ENCODE measurements around the gene PAK5. TPM values are rescaled to one million over a fixed set of nuclear protein-coding genes. Genes with fewer than 3 reads are reported as not detected.

Gene PAK5
- polyA plus RNA-seq, 1 donor (not counting 4 experiments of a cell fraction or from before 2014, with no cell fraction given), result not detected

DNA sequence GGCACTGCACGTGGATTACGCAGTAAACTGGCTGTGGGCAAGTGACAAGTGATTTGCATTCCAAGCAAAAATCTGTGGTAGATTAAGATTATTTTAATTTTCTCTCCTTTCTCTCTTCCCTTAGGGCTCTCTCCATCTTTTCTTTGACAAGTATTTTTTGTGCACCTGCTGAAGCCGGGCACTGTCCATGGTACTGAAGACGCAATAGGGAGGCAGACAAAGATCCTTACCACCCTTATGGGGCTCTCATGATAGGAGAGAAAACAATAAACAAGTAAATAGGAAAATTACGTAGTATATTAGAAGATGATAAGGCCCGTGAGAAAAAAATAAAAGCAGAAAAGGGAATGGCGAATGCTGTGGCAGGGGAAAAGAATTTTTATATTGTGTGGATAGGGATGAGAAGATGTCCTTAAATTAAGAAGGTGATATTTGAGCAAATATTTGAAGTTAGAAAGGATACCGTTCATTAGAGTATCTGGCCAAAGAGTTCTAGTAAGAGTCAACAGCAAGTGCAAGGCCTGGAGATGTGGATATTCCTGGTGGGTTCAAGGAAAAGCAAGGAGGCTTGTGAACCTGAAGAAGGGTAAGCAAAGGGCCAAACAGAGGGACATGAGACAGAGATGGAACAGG is 178.5 kb downstream of the PAK5 start:
- H3K4me3 ChIP-seq (ENCODE audit: control insufficient read depth in 2 of 3, extremely low read depth in 1 of 3, insufficient read depth in 2 of 3, low read depth in 1 of 3, low read length in 3 of 3), result no peak overlapping the region
- H3K9me1 ChIP-seq (ENCODE audit: control insufficient read depth, extremely low read depth, insufficient read depth, low read length), result no peaks in the 10 kb centered on the region
- dilution Hi-C loops (cut with MboI; ENCODE audit: extremely low pct_ligation_motif_present, low sequenced_read_pairs), result no loop called here
- no peaks in the 10 kb centered on the region for H3K79me2 ChIP-seq (ENCODE audit: control insufficient read depth, insufficient read depth, low read length)
- H3K9me3 ChIP-seq (ENCODE audit: control insufficient read depth, low read depth, low read length), result no peaks in the 10 kb centered on the region
- TF ChIP-seq EZH2 (IDR thresholded peaks at IDR 0.05; ENCODE audit: low read length), result no peak
- TF ChIP-seq, protein P1, sequence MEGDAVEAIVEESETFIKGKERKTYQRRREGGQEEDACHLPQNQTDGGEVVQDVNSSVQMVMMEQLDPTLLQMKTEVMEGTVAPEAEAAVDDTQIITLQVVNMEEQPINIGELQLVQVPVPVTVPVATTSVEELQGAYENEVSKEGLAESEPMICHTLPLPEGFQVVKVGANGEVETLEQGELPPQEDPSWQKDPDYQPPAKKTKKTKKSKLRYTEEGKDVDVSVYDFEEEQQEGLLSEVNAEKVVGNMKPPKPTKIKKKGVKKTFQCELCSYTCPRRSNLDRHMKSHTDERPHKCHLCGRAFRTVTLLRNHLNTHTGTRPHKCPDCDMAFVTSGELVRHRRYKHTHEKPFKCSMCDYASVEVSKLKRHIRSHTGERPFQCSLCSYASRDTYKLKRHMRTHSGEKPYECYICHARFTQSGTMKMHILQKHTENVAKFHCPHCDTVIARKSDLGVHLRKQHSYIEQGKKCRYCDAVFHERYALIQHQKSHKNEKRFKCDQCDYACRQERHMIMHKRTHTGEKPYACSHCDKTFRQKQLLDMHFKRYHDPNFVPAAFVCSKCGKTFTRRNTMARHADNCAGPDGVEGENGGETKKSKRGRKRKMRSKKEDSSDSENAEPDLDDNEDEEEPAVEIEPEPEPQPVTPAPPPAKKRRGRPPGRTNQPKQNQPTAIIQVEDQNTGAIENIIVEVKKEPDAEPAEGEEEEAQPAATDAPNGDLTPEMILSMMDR (optimal IDR thresholded peaks at IDR 0.05 in 1 of 3, IDR thresholded peaks at IDR 0.05 in 1 of 3, conservative IDR thresholded peaks at IDR 0.05 in 1 of 3; ENCODE audit: extremely low read depth in 1 of 3, insufficient read depth in 2 of 3, low read length in 3 of 3), result no peak
- no peak overlapping the region for H3K9ac ChIP-seq (ENCODE audit: control insufficient read depth, extremely low read depth, insufficient read depth, low read length)
- H2AFZ ChIP-seq (ENCODE audit: control insufficient read depth, low read length), result no peak overlapping the region
- no peak overlapping the region for H3K4me2 ChIP-seq (ENCODE audit: control insufficient read depth, extremely low read depth, insufficient read depth, low read depth, low read length)
- FAIRE-seq (no peak), DNase-seq (ENCODE audit: low read depth, low spot score) (no peak)
- no peaks in the 10 kb centered on the region for H3K27me3 ChIP-seq (ENCODE audit: control insufficient read depth, extremely low read depth, insufficient read depth, low read length)
- H3K4me1 ChIP-seq (ENCODE audit: control insufficient read depth, extremely low read depth, insufficient read depth, low read length), result no peaks in the 10 kb centered on the region
- H3K36me3 ChIP-seq (ENCODE audit: control insufficient read depth in 2 of 2, extremely low read depth in 1 of 2, insufficient read depth in 2 of 2, low read length in 2 of 2), result no peaks in the 10 kb centered on the region
- no peak overlapping the region for H3K27ac ChIP-seq (ENCODE audit: control insufficient read depth, insufficient read depth, low read length)
- no peaks in the 10 kb centered on the region for H4K20me1 ChIP-seq (ENCODE audit: control insufficient read depth, extremely low read depth, insufficient read depth, low read length)

DNA sequence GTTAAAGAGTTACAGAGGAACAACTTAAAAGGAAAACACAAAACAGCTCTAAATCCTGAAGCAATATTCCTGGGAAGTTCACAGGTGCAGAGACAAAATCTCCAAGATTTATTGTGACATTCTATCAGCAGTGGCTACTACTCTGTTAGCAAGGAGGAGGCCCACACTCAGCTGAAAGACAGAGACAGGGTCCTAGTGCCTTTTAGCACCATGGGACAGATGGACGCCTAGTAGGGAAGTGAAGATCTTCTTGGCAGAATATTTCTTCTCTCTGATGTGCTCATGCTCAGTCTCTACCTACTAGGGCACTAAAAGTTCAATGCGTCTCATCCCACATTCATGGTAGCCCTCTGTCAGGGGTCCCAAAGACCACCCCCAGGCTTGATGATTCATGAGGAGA is 191.1 kb downstream of the PAK5 start:
- Histone ChIP-seq H3K9ac (ENCODE audit: control insufficient read depth, extremely low read depth, insufficient read depth, low read length) (no peak overlapping the region), H3K27ac (ENCODE audit: control insufficient read depth, insufficient read depth, low read length) (no peak overlapping the region), H3K9me1 (ENCODE audit: control insufficient read depth, extremely low read depth, insufficient read depth, low read length) (no peaks in the 10 kb centered on the region), H3K4me1 (ENCODE audit: control insufficient read depth, extremely low read depth, insufficient read depth, low read length) (no peaks in the 10 kb centered on the region), H3K27me3 (ENCODE audit: control insufficient read depth, extremely low read depth, insufficient read depth, low read length) (no peaks in the 10 kb centered on the region), H3K36me3 (ENCODE audit: control insufficient read depth in 2 of 2, extremely low read depth in 1 of 2, insufficient read depth in 2 of 2, low read length in 2 of 2) (no peaks in the 10 kb centered on the region), H3K4me3 (ENCODE audit: control insufficient read depth in 2 of 3, extremely low read depth in 1 of 3, insufficient read depth in 2 of 3, low read depth in 1 of 3, low read length in 3 of 3) (no peak overlapping the region), H3K9me3 (ENCODE audit: control insufficient read depth, low read depth, low read length) (no peaks in the 10 kb centered on the region), H3K79me2 (ENCODE audit: control insufficient read depth, insufficient read depth, low read length) (no peaks in the 10 kb centered on the region), H4K20me1 (ENCODE audit: control insufficient read depth, extremely low read depth, insufficient read depth, low read length) (no peaks in the 10 kb centered on the region), H3K4me2 (ENCODE audit: control insufficient read depth, extremely low read depth, insufficient read depth, low read depth, low read length) (no peak overlapping the region), H2AFZ (ENCODE audit: control insufficient read depth, low read length) (no peak overlapping the region)
- FAIRE-seq (no peak), DNase-seq (ENCODE audit: low read depth, low spot score) (no peak)
- no peak for TF ChIP-seq EZH2 (IDR thresholded peaks at IDR 0.05; ENCODE audit: low read length)
- TF ChIP-seq, protein P1 (optimal IDR thresholded peaks at IDR 0.05 in 1 of 3, IDR thresholded peaks at IDR 0.05 in 1 of 3, conservative IDR thresholded peaks at IDR 0.05 in 1 of 3; ENCODE audit: extremely low read depth in 1 of 3, insufficient read depth in 2 of 3, low read length in 3 of 3), result no peak
- dilution Hi-C loops (cut with MboI; ENCODE audit: extremely low pct_ligation_motif_present, low sequenced_read_pairs), result no loop called here
